Effector CD8-positive, alpha-beta T cell (primary cell): Measurements from ENCODE around the gene GCNT2.
"Not testable (repeated sequence)": the region's sequence is repeated elsewhere in the genome, so short reads cannot be mapped to it uniquely, and the experiment has no call there.

Experiments
- DNase-seq: peaks from one replicate; lab custom pipeline; 2025; lab: John Stamatoyannopoulos, UW

The GCNT2 gene

DNA sequence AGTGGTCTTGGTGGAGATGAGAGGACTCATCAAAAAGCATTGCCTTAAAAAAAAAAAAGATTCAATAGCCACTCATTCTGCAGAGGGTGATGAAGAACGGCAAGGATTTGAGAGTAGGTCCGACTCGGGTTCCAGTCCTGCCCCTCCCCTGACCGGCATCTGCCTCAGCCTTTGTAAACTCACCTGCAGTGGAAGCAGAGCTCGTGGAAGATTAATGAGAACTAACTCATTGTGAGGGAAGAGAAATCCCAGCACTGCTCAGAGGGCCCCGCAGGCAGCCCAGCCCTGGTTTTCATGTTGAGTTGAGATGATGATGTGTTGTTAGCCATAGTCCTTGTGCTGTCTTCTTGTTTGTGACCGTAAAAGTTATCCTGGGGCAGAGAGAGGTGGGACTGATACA is 59.4 kb downstream of the GCNT2 start:
- no peak for DNase-seq

DNA sequence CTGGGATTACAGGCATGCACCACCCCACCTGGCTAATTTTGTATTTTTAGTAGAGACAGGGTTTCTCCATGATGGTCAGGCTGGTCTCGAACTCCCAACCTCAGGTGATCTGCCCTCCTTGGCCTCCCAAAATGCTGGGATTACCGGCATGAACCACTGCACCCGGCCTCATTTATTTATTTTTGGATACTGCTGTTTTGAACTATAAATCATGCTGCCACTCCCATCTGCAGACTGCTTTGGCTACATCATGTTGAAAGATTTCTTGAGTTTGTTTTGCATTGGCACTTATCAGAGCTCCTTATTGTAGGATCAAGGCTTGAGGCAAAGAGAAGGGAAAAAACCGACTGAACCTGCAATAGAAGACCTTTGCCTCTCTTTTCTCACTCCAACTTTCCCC is 60.3 kb downstream of the GCNT2 start:
- DNase-seq = not testable (repeated sequence)

DNA sequence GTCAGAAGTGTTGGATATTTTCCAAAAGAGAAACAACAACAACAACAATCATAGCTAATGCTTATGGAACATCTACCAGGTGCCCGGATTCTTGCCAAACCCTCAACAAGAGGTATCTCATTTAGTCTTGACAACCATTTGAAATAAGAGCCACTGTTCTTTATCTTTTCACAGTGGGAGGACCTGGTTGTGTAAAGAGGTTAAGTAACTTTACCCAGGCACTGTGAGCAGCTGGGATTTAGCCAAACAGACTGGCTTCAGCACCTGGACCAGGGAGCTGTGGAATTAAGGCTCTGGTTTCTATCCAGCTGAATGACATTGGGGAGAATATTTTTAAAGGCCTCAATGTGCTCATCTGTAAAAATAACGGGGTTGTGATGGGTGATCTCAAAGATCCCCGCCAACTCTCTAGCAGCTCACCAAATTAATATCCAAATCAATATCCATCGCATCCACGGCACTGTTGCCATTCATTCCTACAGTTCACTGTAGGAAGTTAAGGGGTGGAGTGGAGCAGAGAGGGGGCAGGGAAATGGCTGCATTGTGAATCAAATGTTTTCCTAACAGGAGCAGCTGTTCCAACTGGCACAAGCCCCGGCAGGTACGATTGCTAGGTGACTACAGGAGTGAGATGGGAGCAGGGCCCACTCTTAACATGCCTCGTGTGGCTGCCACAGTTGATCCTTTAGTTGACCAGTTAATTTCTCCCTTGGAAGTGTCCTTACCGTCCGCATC is 61.8 kb downstream of the GCNT2 start:
- no peak for DNase-seq

DNA sequence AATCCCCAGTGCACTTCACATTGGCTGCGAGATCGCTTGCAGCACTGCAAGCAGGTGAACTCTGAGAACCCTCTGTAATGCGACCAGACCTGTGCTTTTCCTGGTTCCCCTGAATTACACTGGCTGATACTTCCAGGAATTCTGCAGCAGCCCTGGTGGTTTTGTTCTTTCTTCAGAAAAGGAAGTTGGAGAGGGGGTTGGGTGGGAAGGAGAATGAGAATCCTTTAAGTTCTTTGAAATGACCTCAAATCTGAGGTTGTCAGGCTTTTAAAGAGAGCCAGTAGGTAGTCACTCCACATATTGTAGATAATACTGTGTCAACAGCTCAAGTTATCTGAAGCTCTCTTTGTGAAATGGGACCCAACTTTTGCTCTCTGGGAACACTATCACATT is 62.4 kb downstream of the GCNT2 start:
- no peak for DNase-seq

DNA sequence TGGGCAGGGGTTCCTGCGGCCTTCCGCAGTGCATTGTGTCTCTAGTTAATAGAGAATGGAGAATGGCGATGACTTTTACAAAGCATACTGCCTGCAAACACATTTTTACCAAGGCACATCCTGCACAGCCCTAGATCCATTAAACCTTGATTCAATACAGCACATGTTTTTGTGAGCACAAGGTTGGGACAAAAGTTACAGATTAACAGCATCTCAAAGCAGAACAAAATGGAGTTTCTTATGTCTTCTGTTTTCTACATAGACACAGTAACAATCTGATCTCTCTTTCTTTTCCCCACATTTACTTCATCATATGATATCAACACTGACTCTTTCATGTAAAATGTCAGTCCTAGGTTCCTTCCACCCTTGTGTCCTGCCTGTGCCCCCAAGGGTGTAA is 63.5 kb downstream of the GCNT2 start:
- DNase-seq = no peak

DNA sequence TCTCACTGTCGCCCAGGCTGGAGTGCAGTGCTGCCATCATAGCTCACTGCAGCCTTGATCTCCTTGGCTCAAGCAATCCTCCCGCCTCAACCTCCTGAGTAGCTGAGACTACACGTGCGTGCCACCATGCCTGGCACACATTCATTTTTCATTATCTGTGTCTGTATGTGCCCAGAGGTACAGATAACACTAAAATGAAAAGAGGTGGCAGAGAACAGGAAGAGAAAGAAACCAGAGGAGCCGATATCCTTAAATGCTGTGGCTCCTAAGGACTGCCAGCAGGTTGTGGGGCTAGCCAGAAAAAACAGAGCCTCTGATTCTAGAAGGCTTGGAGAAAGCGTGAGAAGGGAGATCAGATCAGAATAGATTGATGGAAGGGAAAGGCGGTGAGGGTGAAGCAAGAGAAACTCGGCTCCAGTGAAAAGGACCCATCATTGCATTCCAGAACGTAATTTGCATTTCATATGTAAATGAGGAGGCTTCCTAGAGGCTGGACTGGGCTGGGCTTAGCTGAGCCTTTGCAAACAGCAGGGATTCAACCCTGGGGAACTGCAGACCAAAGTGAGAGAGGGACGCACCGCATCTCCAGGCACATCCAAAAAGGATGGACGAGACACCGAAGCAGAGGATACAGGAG is 64.2 kb downstream of the GCNT2 start:
- no peak for DNase-seq

DNA sequence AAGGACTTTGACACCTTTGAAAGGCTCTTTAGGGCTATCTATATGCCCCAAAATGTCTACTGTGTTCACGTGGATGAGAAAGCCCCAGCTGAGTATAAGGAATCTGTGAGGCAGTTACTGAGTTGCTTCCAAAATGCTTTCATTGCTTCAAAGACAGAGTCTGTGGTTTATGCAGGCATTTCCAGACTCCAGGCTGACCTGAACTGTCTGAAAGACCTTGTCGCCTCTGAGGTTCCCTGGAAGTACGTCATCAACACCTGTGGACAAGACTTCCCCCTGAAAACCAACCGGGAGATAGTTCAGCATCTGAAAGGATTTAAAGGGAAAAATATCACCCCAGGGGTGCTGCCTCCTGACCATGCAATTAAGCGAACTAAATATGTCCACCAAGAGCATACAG is 65.2 kb downstream of the GCNT2 start:
- no peak for DNase-seq

DNA sequence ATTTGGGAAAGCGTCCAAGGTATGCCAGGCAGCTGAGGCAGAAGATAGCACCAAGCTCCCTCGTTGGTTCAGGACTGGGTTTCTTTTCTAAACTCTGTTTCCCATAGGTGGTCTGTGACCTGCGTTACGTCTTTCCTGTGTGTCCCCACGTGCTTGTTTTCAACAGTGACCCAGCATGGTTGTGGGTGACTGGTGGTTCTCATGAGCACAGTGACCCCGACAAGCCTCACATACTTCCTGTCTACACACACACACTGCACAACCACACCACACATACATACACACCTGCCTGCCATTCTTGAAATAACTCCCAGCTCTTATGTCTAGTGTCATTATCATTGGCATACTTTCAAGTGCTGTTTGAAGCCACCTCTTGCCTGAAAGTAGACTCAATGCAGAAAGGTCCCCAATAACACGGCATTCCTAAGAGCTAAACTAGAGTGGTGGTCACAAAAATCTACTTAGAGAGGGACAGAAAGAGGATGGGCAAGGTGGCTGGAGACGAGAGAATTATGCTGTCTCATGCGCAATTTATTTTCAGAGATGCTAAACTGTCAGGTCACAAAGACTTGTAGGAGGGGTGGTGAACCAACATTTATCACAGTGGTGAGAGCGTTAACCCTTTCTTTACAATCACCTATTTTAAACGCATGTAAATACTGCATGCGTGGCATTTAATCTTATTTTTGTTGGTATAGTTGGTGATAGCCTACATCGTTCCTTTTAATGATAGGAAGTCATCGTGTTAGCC is 66.7 kb downstream of the GCNT2 start:
- no peak for DNase-seq

DNA sequence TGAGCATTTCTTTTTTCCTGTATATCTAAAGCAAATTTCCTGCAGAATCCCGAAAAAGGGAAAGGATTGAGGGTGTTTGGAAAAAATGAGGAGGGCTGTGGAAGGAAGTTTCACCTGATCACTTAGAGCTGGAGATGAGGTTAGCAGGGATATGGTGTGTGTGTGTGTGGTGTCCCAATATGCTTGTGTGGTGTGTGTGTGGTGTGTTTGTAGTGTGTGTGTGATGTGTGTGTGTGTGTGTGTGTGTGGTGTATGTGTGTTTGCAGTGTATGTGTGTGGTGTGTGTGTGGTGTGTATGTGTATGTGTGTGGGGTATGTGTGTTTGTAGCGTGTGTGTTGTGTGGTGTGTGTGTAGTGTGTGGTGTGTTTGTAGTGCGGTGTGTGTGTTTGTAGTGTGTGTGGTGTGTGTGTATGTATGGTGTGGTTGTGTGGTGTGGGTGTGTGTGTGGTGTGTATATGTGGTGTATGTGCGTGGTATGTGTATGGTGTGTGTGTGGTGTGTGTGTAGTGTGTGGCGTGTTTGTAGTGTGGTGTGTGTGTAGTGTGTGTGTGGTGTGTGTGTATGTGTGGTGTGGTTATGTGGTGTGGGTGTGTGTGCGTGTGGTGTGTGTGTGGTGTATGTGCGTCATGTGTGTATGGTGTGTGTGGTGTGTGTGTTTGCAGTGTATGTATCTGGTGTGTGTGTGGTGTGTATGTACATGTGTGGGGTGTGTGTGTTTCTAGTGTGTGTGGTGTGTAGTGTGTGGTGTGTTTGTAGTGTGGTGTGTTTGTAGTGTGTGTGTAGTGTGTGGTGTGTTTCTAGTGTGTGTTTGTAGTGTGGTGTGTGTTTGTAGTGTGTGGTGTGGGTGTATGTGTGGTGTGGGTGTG is 67.6 kb downstream of the GCNT2 start:
- DNase-seq = no peak

DNA sequence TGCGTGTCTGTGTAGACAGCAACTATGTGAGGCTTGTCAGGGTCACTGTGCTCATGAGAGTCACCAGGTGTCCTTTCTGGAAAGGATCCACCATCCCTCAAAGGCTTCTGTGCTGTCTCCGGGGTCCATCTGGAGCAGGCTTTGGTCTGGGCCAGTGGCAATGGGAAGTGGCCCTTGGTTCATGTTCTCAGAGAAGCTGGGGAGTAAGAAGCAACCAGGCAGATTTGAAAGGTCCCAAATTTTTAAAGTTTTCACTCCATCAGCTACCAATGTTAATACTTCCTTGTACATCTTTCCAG is 68.2 kb downstream of the GCNT2 start:
- DNase-seq = no peak

DNA sequence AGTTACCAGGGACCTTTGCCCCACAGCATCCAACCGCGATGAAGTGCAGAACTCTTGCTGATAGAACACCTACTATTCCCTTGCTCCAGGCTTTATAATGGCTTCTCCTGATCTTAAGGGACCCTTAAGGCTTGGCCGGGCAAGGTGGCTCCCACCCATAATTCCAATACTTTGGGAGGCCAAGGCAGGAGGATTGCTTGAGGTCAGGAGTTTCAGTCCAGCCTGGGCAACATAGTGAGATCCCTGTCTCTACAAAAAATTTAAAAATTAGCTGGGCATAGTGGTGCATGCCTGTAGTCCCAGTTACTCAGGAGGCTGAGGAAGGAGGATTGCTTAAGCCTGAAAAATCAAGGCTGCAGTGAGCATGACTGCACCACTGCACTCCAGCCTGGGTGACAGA is 68.8 kb downstream of the GCNT2 start:
- no peak for DNase-seq

DNA sequence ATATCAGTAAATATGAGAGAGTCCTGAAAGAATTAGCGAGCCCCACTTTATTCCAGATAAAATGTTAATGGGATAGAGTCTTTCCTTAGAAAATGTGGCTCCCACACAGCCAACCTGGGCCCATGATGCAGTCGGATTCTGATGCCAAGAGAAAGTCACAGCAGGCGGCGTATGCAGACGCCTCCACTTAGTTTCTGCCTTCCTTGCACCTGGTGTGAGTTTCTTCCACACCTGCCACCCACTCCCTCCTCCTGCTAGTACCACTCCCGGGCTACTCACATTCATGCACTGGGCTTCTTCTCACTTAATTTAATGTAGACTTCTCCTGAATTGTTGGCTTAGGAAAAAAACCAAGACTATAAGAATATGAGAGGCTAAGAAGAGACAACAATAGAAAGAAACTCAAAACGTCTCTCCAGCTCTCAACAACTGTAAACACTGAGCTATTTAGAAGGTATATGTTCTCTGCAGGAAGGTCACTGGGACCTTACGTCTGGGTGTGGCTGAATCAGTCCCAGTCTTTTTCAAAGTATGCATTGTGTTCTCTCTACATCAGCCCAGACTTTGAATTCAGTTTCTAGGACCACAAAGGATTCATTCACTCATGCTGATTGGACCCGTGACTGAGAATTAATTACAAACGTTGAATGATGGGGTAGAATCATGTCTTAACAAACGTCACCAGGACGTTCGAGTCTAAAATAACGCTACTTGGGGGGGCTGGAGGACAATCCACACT is 70.4 kb downstream of the GCNT2 start:
- DNase-seq = no peak

DNA sequence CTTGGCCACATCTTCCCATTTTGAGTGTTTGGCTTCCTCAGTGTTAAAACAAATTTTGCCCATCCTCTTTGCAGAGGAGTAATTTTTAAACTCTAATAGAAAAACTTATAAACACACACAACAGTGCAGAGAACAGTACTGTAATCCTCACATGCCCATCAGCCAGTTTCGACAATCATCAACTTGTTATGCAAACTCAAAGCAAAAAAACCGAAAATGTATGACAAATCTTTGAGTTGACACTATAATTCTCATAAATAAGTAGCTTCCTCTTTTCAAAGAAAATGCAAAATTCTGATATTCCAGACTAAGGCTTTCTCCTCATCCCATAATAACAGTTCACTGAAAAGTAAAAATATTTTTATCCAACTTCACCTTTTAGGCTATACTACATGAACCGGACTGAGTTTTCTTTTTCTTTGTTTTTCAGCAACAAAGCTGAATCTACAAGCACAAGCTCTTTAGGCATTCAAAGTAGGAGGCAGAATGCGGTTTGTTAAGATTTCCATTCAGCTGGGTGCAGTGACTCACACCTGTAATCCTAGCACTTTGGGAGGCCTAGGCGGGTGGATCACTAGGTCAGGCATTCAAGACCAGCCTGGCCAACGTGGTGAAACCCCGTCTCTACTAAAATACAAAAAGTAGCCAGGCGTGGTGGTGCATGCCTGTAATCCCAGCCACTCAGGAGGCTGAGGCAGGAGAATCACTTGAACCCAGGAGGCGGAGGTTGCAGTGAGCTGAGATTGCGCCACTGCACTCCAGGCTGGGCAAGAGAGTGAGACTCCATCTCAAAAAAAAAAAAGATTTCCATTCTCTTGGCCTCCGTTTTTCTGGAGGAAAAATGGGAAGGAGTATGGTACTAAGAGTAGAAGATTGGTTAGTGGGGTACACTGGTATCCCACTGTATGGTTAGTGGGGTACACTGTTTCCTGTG is 74.8 kb downstream of the GCNT2 start:
- no peak for DNase-seq

DNA sequence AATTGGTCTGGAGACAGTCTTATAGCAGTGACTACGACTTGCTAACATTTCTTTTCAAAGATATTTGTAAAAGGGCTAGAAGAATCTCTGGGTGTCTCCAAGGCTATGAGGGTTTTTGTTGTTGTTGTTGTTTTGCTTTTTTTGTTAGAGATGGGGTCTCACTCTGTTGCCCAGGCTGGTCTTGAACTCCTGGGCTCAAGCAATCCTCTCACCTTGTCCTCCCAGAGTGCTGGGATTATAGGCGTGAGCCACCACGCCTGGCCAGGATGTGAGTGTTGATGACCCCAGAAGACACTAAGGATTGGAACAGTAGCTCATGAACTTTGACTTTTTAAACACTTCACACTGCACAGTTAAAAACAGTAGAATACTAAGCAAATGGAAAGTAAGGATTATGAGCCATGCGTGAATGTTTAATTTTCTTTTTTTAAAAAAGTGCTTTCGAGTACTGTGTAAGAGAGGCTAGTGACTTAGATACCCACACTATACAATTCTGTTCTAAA is 76.4 kb downstream of the GCNT2 start:
- no peak for DNase-seq

DNA sequence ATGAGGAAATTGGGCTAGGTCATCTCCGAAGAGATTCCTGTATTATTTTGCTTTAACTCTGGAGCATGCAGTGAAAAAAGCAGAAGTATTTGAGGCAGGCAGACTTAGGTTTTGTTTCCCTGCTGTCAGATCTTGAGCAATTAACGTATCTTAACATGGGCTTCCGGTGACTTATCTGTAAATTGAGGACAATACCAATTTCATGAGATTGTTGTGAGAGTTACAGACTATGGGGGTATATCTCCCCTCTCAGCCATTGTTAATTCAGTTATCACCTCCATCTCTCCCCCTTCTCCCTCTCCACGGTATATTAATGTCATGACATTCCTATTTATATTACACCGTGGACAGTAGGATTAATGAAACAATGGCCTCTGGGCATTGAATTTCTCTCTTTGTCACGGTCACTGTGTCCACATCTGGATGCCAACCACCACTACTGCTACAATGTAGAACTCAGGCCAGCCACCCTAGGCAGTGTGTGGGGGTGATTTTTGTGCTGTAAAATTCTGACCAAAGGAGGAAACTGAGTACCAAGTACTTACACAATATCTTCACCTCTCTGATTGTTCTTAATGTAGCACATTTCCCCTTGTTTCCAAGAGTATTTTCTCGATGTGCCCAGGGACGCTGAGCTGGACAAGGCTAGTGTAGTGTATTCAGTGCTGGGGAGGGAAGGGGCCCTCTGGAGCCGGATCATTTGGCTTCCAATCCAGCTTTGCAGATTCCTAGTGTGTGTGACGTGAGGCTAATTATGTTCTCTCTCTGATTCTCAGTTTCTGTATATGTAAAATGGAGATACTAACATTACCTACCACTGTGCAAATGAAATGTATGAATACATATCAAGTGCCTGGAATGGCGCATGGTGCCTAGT is 77.2 kb downstream of the GCNT2 start:
- DNase-seq = no peak

DNA sequence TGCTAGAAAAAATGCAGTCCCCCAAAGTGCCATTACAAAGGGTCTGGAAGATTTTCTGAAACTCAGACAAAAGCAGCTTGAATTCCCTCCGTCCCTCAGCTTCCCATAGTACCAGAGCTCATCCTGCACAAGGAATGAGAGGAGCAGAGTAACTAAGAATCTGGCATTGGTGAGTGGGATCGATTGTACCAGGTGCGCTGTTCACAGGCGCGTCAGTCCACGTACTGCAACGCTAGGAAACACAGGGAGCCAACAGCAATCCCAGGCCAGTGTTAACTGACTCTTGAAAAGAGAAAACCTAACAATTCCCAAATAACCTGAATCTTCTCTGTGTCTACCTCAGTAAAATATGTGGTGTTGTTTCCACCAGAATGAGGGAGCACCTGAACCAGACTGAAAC is 77.9 kb downstream of the GCNT2 start:
- DNase-seq = no peak

DNA sequence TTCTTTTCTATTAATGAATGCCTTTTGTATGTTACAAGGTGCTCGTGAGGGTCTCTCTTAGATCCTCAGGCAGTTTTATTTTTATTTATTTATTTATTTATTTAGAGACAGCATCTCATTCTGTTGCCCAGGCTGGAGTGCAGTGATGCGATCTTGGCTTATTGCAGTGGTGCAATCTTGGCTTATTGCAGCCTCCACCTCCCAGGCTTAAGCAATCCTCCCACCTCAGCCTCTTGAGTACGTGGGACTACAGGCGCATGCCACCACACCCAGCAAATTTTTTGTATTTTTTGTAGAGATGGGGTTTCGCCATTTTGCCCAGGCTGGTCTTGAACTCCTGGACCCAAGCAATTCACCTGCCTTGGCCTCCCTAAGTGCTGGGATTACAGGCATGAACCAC is 79.5 kb downstream of the GCNT2 start:
- not testable (repeated sequence) for DNase-seq

DNA sequence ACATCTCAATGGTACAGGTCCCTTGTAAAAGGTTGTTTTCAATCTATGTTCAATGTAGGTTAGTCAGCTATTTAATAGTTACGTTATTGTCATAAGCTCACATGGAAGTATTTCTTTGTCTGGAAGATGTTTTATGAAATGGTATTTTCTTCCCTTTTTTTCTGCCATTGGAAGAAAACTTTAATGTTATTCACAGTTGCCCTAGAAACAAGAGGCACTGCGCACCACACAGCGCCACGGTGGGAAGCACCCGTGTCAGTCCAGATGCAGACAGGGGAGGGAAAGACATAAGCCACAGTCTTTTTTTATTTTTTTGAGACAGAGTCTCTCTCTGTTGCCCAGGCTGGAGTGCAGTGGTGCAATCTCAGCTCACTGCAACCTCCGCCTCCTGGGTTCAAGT is 82.1 kb downstream of the GCNT2 start:
- no peak for DNase-seq

DNA sequence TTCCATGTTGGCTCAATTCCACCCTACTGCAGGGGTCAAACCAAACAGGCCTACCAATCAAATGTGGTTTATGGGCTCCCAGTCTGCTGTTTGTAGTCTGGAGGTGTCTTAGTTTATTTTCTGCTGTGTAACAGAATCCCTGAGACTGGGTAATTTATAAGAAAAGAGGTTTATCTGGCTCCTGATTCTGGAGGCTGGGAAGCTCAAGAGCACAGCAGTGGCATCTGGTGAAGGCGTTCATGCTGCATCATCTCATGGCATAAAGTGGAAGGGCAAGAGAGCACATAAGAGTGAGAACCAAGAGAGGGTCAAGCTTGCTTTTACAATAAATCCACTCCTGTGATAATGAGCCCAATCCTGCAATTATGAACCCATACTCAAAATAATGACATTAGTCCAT is 87.9 kb downstream of the GCNT2 start:
- no peak for DNase-seq
